Ovary (tissue), 9 donors: Measurements from ENCODE around the gene SLC7A5. TPM values are rescaled to one million over a fixed set of nuclear protein-coding genes. Genes with fewer than 3 reads are reported as not detected.
A peak's percentile ranks its signal among the peaks of the same experiment; 100 is the strongest.

ENCODE experiments used
- DNase-seq, 5 donors: peaks; one replicate each; pipeline ENCODE4 v3.0.0-alpha.2; 2019 to 2020
- H3K27ac ChIP-seq, 2 donors: fragments of 200-600 bp; one replicate each; pipeline versions ENCODE4 v1.5.1 to v1.8.0; 2019 to 2022
- H3K27me3 ChIP-seq: fragments of 200-600 bp; one replicate; pipeline ENCODE4 v1.8.0; 2022
- H3K36me3 ChIP-seq: fragments of 200-600 bp; sonication (generic); one replicate; pipeline ENCODE4 v1.5.1; 2019
- H3K4me1 ChIP-seq: one replicate; pipeline ENCODE4 v1.8.1; 2013; ENCODE audit warnings: mild to moderate bottlenecking, moderate library complexity; ENCODE audit not compliant: insufficient read depth
- H3K4me3 ChIP-seq: fragments of 200-600 bp; sonication (generic); one replicate; pipeline ENCODE4 v1.5.1; 2017
- H3K9me3 ChIP-seq, 2 donors: fragments of 200-600 bp in 1 of 2; sonication (generic) in 1 of 2; one replicate each; pipeline versions ENCODE4 v1.5.1 to v1.8.1; 2013 to 2019; ENCODE audit warnings: mild to moderate bottlenecking in 1 of 2, moderate library complexity in 1 of 2
- EP300 ChIP-seq: sonication (generic); formaldehyde crosslinking; IDR thresholded peaks from one replicate; pipeline ENCODE4 v1.6.1; 2017; ENCODE audit warnings: antibody characterized with exemption
- POLR2A ChIP-seq: fragments of 450-650 bp; IDR thresholded peaks from one replicate; pipeline ENCODE4 v1.6.1; 2017; ENCODE audit warnings: antibody characterized with exemption, mild to moderate bottlenecking, moderate library complexity
- WGBS, 3 donors: extraction: QIAGEN DNeasy Blood & Tissue Kit in 1 of 3; methylation state at CpG; one replicate each; pipeline versions ENCODE4 v1.1.5 to v1.1.7; 2013 to 2017; 5-methylcytosine and 5-hydroxymethylcytosine counted together
- intact Hi-C, 4 donors: fragments of 100-400 bp; cut with DNase I; formaldehyde crosslinking; loops; one replicate each; pipeline versions ENCODE4 v1.11.0 to v1.15.1; 2022 to 2023
- polyA plus RNA-seq, 2 donors: library from polyadenylated mRNA; stranded (reverse); fragments of 200-250 nt in 1 of 2; fragments of 350-450 nt in 1 of 2; fragmentation: Illumina TruSeq in 1 of 2; extraction: RNeasy Lipid Tissue Mini Kit (QIAGEN cat#74804) in 1 of 2; gene quantifications; one replicate each; pipeline ENCODE4 v1.2.3, GENCODE V29; 2013 to 2014
- total RNA-seq, 7 donors: library from RNA; depleted of rRNA in 2 of 7; stranded (reverse); fragments of >200 nt in 2 of 7; fragmentation: NEBNext Ultra II Directional in 3 of 7; extraction: Animal tissue kit (Norgen Biotek cat#: 25700) in 3 of 7; gene quantifications; one replicate each; pipeline versions ENCODE4 v1.1.0 to v1.2.4, GENCODE V29; 2016 to 2023
- TF ChIP-seq, protein P1 (sequence below), 3 donors: fragments of 450-650 bp in 2 of 3; fragments of 200-600 bp in 1 of 3; IDR thresholded peaks; one replicate each; pipeline versions ENCODE4 v1.5.1 to v1.8.0; 2016 to 2022; ENCODE audit warnings: antibody characterized with exemption in 3 of 3, mild to moderate bottlenecking in 1 of 3
- donor health status: DM: no; HTN: no; CAD: no; lungs with moderate emphysema.
- donor health status: DM: no; HTN: no; CAD: no.
- donor health status: Bipolar disorder and iron deficiency.
- donor health status: DM: yes; HTN: yes; CAD: no.
- donor health status: DM: no; HTN: no; CAD: no.
- donor health status: DM: yes; HTN: yes; CAD: no.

Gene SLC7A5
- total and polyA plus RNA-seq, 9 donors: 3.1 to 64.3 (median 9.2) TPM

DNA sequence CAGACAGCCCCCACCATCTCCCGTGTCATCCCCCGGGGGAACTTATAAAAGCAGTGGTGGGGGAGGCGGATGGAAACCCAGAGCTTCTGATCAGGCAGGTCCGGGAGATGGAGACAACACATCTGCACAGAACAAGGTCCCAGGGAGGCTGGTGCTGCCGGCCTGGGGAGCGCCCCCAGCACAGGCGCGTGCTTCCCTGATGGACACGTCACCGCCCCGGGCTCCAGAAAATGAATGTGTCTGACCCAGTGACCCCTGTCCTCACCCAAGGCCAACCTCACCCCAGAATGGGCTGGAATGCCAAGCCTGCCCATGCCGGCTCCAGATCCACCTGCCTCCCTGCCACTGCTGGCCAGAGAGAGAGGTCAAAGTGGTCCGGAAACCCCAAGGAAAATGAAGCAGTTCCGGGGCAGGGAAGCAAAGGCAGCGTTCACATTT lies 12.5 kb downstream of the SLC7A5 start:
- DNase-seq: peak in 1 of 5 donors; percentile 32
- WGBS, 3 donors: 79 to 85% (median 84%) methylated on average over 15 of the region's 15 CpGs
- Histone ChIP-seq H3K27ac (no peak overlapping the region), H3K4me3 (no peak overlapping the region), H3K9me3 (no peaks in the 10 kb centered on the region), H3K27me3 (no peaks in the 10 kb centered on the region), H3K4me1 (peaks cover 5% of the 10 kb centered on the region), H3K36me3 (no peaks in the 10 kb centered on the region)
- TF ChIP-seq EP300 (no peak), POLR2A (no peak)
- TF ChIP-seq, protein P1, sequence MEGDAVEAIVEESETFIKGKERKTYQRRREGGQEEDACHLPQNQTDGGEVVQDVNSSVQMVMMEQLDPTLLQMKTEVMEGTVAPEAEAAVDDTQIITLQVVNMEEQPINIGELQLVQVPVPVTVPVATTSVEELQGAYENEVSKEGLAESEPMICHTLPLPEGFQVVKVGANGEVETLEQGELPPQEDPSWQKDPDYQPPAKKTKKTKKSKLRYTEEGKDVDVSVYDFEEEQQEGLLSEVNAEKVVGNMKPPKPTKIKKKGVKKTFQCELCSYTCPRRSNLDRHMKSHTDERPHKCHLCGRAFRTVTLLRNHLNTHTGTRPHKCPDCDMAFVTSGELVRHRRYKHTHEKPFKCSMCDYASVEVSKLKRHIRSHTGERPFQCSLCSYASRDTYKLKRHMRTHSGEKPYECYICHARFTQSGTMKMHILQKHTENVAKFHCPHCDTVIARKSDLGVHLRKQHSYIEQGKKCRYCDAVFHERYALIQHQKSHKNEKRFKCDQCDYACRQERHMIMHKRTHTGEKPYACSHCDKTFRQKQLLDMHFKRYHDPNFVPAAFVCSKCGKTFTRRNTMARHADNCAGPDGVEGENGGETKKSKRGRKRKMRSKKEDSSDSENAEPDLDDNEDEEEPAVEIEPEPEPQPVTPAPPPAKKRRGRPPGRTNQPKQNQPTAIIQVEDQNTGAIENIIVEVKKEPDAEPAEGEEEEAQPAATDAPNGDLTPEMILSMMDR (IDR thresholded peaks at IDR 0.05): no peak
- intact Hi-C loops: loop anchor here in 1 of 4 donors (10.0 kb wide), 1 partner anchor 72 kb away; no protein-coding TSS in a partner anchor

- no peaks in the 10 kb centered on the region for H3K9me3 ChIP-seq
- no peak overlapping the region for H3K27ac ChIP-seq
- intact Hi-C loops: loop anchor here in 1 of 4 donors (10.0 kb wide), 1 partner anchor 71 kb away; no protein-coding TSS in a partner anchor
- no peaks in the 10 kb centered on the region for H3K36me3 ChIP-seq
- no peak overlapping the region for H3K4me3 ChIP-seq
- no peaks in the 10 kb centered on the region for H3K27me3 ChIP-seq
- TF ChIP-seq, protein P1 (IDR thresholded peaks at IDR 0.05): no peak
- TF ChIP-seq POLR2A (no peak), EP300 (no peak)
- 76 to 82% (median 79%) methylated on average over 16 to 26 of the region's 26 CpGs for WGBS, 3 donors
- peaks cover 5% of the 10 kb centered on the region for H3K4me1 ChIP-seq
- DNase-seq: peak in 1 of 5 donors; percentile 34
These were observed 13.2 kb downstream of the SLC7A5 start for GRCh38 chr16:87855852-87856715.

DNA sequence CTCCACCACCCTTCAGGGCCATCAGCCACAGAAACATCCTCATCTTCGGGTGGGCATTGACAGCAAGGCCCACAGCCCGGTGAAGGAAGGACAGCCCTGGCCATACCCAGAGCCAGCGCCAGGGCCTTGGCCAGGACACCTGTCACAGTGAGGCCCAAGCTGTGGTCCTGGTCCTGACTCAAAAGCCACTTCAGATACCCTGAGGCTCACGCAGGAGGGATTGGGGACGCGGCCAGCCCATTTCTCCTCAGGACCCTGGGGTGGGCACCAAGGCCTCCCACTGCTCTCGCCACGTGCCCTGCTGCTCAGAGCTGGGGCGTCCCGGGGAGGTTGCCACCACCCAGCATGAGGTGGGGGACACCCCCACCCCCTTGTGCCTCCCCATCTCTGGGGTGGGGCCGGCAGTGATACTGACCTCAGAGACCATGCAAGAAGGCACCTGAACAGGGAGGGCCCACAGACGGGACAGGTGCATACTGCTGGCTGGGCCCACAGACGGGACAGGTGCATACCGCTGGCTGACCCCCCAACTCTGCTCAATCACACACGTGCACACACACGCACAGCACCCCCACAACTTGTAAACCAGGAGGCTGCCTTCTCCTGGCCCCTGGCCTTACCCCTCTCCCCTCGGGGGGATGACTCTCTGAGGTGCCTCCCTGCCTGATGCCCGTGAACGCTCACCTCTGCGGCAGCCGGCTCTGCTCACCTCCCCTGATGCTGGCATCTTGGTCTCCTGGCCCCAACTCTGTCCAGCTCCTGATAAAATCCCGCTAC lies 14.2 kb downstream of the SLC7A5 start:
- no peak overlapping the region for H3K4me3 ChIP-seq
- 90 to 94% (median 93%) methylated on average over 20 to 22 of the region's 22 CpGs for WGBS, 3 donors
- intact Hi-C loops: loop anchor here in 2 of 4 donors (5.0 to 10.0 kb wide), 2 partner anchors 52 to 70 kb away; no protein-coding TSS in a partner anchor
- TF ChIP-seq, protein P1 (IDR thresholded peaks at IDR 0.05): no peak
- no peak for TF ChIP-seq POLR2A
- no peak for TF ChIP-seq EP300
- no peaks in the 10 kb centered on the region for H3K27me3 ChIP-seq
- no peaks in the 10 kb centered on the region for H3K9me3 ChIP-seq
- H3K36me3 ChIP-seq: no peaks in the 10 kb centered on the region
- H3K27ac ChIP-seq: no peak overlapping the region
- H3K4me1 ChIP-seq: peaks cover 2% of the 10 kb centered on the region
- peak in 1 of 5 donors; percentile 30 for DNase-seq
